A549 (cell line): Measurements from ENCODE around the gene SCUBE3. TPM values are rescaled to one million over a fixed set of nuclear protein-coding genes. Genes with fewer than 3 reads are reported as not detected.

Source experiments
- ATAC-seq, 2 experiments: fragments of 200-7000 bp in 1 of 2; fragments of >200 bp in 1 of 2; cut with Nextera tagmentation in 1 of 2; cut with Tn5 transposase in 1 of 2; 3 replicates each; pipeline versions ENCODE4 v1.8.0 to v1.9.1; 2018 to 2020; ENCODE audit warnings: mild to moderate bottlenecking in 1 of 2, moderate library complexity in 1 of 2
- CTCF ChIA-PET: fragments of 300-600 bp; sonication (Branson Sonifier 250); formaldehyde crosslinking; extraction: SDS; loops from one replicate; lab custom pipeline; 2021; ENCODE audit warnings: antibody characterized with exemption, inconsistent platforms; lab: Yijun Ruan, JAX
- POLR2A ChIA-PET: fragments of 350-600 bp; formaldehyde crosslinking; extraction: SDS; loops from one replicate; lab custom pipeline; 2021; ENCODE audit warnings: antibody characterized with exemption, inconsistent platforms; lab: Yijun Ruan, JAX
- DNase-seq, 2 experiments: peaks; one replicate each; pipeline versions ENCODE4 v3.0.0 to v3.0.0-alpha.2; 2011 to 2016; ENCODE audit warnings: low read depth in 1 of 2, low spot score in 1 of 2
- FAIRE-seq: peaks from 2 replicates; lab custom pipeline; 2011; peaks lifted over from hg19 to GRCh38; lab: Jason Lieb, UNC
- H3K27ac ChIP-seq, 2 experiments: fragments of >200 bp; sonication (Bioruptor Twin); formaldehyde crosslinking; 3 replicates each; pipeline ENCODE4 v1.5.1; 2016 to 2017
- H3K4me1 ChIP-seq: fragments of >200 bp; sonication (Bioruptor Twin); formaldehyde crosslinking; 3 replicates; pipeline ENCODE4 v1.6.1; 2016
- H3K4me2 ChIP-seq: fragments of >200 bp; sonication (Bioruptor Twin); formaldehyde crosslinking; 3 replicates; pipeline ENCODE4 v1.6.1; 2016
- H3K4me3 ChIP-seq: fragments of >200 bp; sonication (Bioruptor Twin); formaldehyde crosslinking; 3 replicates; pipeline ENCODE4 v1.5.1; 2016
- H3K9me3 ChIP-seq: fragments of >200 bp; sonication (Bioruptor Twin); formaldehyde crosslinking; 3 replicates; pipeline ENCODE4 v1.6.1; 2016
- BHLHE40 ChIP-seq: IDR thresholded peaks from 2 replicates; pipeline ENCODE4 v1.6.1; 2012; ENCODE audit warnings: low read depth, low read length, inconsistent platforms
- CBX2 ChIP-seq: fragments of 200-600 bp; sonication (generic); IDR thresholded peaks from 2 replicates; pipeline ENCODE4 v1.6.1; 2016; ENCODE audit warnings: low read depth, mild to moderate bottlenecking, borderline replicate concordance
- CEBPB ChIP-seq, 2 experiments: fragments of >200 bp in 1 of 2; sonication (Bioruptor Twin) in 1 of 2; formaldehyde crosslinking in 1 of 2; IDR thresholded peaks; 2 replicates each; pipeline ENCODE4 v1.6.1; 2012 to 2016
- CHD2 ChIP-seq: fragments of 150-350 bp; IDR thresholded peaks from 2 replicates; pipeline ENCODE4 v1.6.1; 2014; ENCODE audit warnings: low read length; ENCODE audit not compliant: partially characterized antibody
- CTCF ChIP-seq: fragments of >200 bp; sonication (Bioruptor Twin); formaldehyde crosslinking; IDR thresholded peaks from 3 replicates; pipeline ENCODE4 v1.5.1; 2016
- E2F6 ChIP-seq: IDR thresholded peaks from 2 replicates; pipeline ENCODE4 v1.6.1; 2012; ENCODE audit warnings: low read depth, borderline replicate concordance
- EHMT2 ChIP-seq: fragments of 200-600 bp; sonication (generic); IDR thresholded peaks from 2 replicates; pipeline ENCODE4 v1.6.1; 2016; ENCODE audit warnings: antibody characterized with exemption, low read depth, mild to moderate bottlenecking, moderate library complexity
- ELK1 ChIP-seq: fragments of 150-350 bp; IDR thresholded peaks from 2 replicates; pipeline ENCODE4 v1.6.1; 2014; ENCODE audit warnings: low read depth, mild to moderate bottlenecking, low read length
- ESRRA ChIP-seq: fragments of 150-350 bp; IDR thresholded peaks from 2 replicates; pipeline ENCODE4 v1.6.1; 2014; ENCODE audit warnings: mild to moderate bottlenecking, low read length, borderline replicate concordance
- FOSB ChIP-seq: fragments of 250-450 bp; sonication (Bioruptor Pico); IDR thresholded peaks from 2 replicates; pipeline ENCODE4 v1.5.0; 2020; ENCODE audit warnings: mild to moderate bottlenecking, moderate library complexity
- FOXS1 ChIP-seq: fragments of 250-450 bp; sonication (Bioruptor Pico); IDR thresholded peaks from 2 replicates; pipeline ENCODE4 v1.5.0; 2020; ENCODE audit warnings: mild to moderate bottlenecking, moderate library complexity
- HES2 ChIP-seq: fragments of >200 bp; sonication (Bioruptor Twin); formaldehyde crosslinking; IDR thresholded peaks from 2 replicates; pipeline ENCODE4 v1.6.1; 2016
- HOXA7 ChIP-seq: fragments of 250-450 bp; sonication (Bioruptor Pico); IDR thresholded peaks from 2 replicates; pipeline ENCODE4 v1.5.0; 2020; ENCODE audit warnings: mild to moderate bottlenecking, moderate library complexity
- HOXB13 ChIP-seq: fragments of 250-450 bp; sonication (Bioruptor Pico); IDR thresholded peaks from 2 replicates; pipeline ENCODE4 v1.5.0; 2020; ENCODE audit warnings: low read depth, mild to moderate bottlenecking, moderate library complexity
- JUN ChIP-seq, 2 experiments: fragments of >200 bp; sonication (Bioruptor Twin); formaldehyde crosslinking; IDR thresholded peaks; 2 replicates in 1 of 2; 3 replicates in 1 of 2; pipeline ENCODE4 v1.6.1; 2016 to 2017
- MAFK ChIP-seq: fragments of 450-650 bp; IDR thresholded peaks from 2 replicates; pipeline ENCODE4 v1.6.1; 2014; ENCODE audit not compliant: partially characterized antibody
- MAX ChIP-seq: IDR thresholded peaks from 2 replicates; pipeline ENCODE4 v1.6.1; 2012
- MAZ ChIP-seq: fragments of 150-350 bp; IDR thresholded peaks from 2 replicates; pipeline ENCODE4 v1.6.1; 2014; ENCODE audit warnings: antibody characterized with exemption, low read depth, low read length, borderline replicate concordance
- MYC ChIP-seq: IDR thresholded peaks from 2 replicates; pipeline ENCODE4 v1.6.1; 2012; ENCODE audit warnings: mild to moderate bottlenecking, inconsistent platforms, low read length, improper control_type of control experiment, borderline replicate concordance
- NPAS2 ChIP-seq: fragments of 250-450 bp; sonication (Bioruptor Pico); IDR thresholded peaks from 2 replicates; pipeline ENCODE4 v1.8.0; 2022; ENCODE audit warnings: mild to moderate bottlenecking, moderate library complexity, borderline replicate concordance
- NR3C1 ChIP-seq: fragments of >200 bp; sonication (Bioruptor Twin); formaldehyde crosslinking; IDR thresholded peaks from 3 replicates; pipeline ENCODE4 v1.6.1; 2017
- PBX3 ChIP-seq: IDR thresholded peaks from 2 replicates; pipeline ENCODE4 v1.6.1; 2012
- POLR2A ChIP-seq: IDR thresholded peaks from 2 replicates; pipeline ENCODE4 v1.6.1; 2012; ENCODE audit warnings: mild to moderate bottlenecking, low read length
- RCOR1 ChIP-seq: fragments of 150-350 bp; IDR thresholded peaks from 2 replicates; pipeline ENCODE4 v1.6.1; 2014; ENCODE audit warnings: antibody characterized with exemption, low read length, low read depth
- RFX5 ChIP-seq: fragments of 450-650 bp; IDR thresholded peaks from 2 replicates; pipeline ENCODE4 v1.7.1; 2014; ENCODE audit warnings: antibody characterized with exemption, mild to moderate bottlenecking, moderate library complexity
- SREBF2 ChIP-seq: fragments of 450-650 bp; IDR thresholded peaks from 2 replicates; pipeline ENCODE4 v1.6.1; 2014; ENCODE audit warnings: mild to moderate bottlenecking, moderate library complexity
- ZNF302 ChIP-seq: fragments of 250-450 bp; sonication (Bioruptor Pico); IDR thresholded peaks from 2 replicates; pipeline ENCODE4 v1.9.0; 2021; ENCODE audit warnings: inconsistent platforms, mild to moderate bottlenecking, moderate library complexity
- ZSCAN20 ChIP-seq: fragments of 250-450 bp; sonication (Bioruptor Pico); IDR thresholded peaks from 2 replicates; pipeline ENCODE4 v1.8.0; 2022; ENCODE audit warnings: mild to moderate bottlenecking, moderate library complexity
- WGBS: methylation state at CpG from one replicate; pipeline ENCODE4 v1.1.6; 2017; ENCODE audit errors: missing lambda C conversion rate; 5-methylcytosine and 5-hydroxymethylcytosine counted together
- polyA plus RNA-seq, 4 experiments: library from polyadenylated mRNA; depleted of rRNA in 3 of 4; stranded (reverse); fragments of >200 nt; fragmentation: RNase III in 1 of 4; extraction: RNeasy Plus Mini Kit Qiagen cat#74134 plus additional on column Dnase treatment in 1 of 4; gene quantifications; 2 replicates in 3 of 4; 3 replicates in 1 of 4; pipeline ENCODE4 v1.2.3, GENCODE V29; 2011 to 2017

SCUBE3 gene
- polyA plus RNA-seq, 2 of the 4 experiments (the other 2 are of a cell fraction), result 0.06 to 0.13 TPM

- no peak for TF ChIP-seq MYC
- no peak for TF ChIP-seq FOXS1
- TF ChIP-seq CEBPB (IDR thresholded peaks at IDR 0.05), result no peak
- TF ChIP-seq ZSCAN20 (CRISPR knock-in tag), result no peak
- TF ChIP-seq NPAS2 (CRISPR knock-in tag), result no peak
- no peak for TF ChIP-seq RCOR1
- TF ChIP-seq, all 56 proteins: peak for 0
These were observed 23.7 kb downstream of the SCUBE3 start (continued) for GRCh38 chr6:35237476-35237875.

- WGBS, result 75% methylated on average over 3 of the region's 3 CpGs
- Histone ChIP-seq H3K4me3 (no peak overlapping the region), H3K4me2 (no peak overlapping the region), H3K27ac (0 out of 6 replicates have a peak overlapping the region, but pooled peaks of 1 of the 2 experiments have one; percentile 21), H3K4me1 (no peaks in the 10 kb centered on the region), H3K9me3 (no peaks in the 10 kb centered on the region)
- POLR2A ChIA-PET, result no interaction called here
- FAIRE-seq (no peak), ATAC-seq (no peak), DNase-seq (no peak)
- no peak for TF ChIP-seq ZNF302 (CRISPR knock-in tag)
- no peak for TF ChIP-seq MAX
- no peak for TF ChIP-seq EHMT2
- TF ChIP-seq RFX5, result no peak
- TF ChIP-seq FOSB, result no peak
- TF ChIP-seq NR3C1, result no peak
- TF ChIP-seq MAFK, result no peak
- no peak for TF ChIP-seq POLR2A
- no peak for TF ChIP-seq RCOR1
- no peak for TF ChIP-seq SREBF2
- no peak for TF ChIP-seq E2F6
- no peak for TF ChIP-seq ELK1
- TF ChIP-seq MYC, result no peak
- no peak for TF ChIP-seq CBX2
- CTCF ChIA-PET, result interaction anchor here (1.3 to 10.5 kb wide), 4 partner anchors 12 to 1075 kb away, joined by 4 to 107 read pairs (median 51); no protein-coding TSS in a partner anchor
These were observed 25.1 kb downstream of the SCUBE3 start for GRCh38 chr6:35238843-35239289.

- no peak for FAIRE-seq
- H3K4me1 ChIP-seq, result no peaks in the 10 kb centered on the region
- DNase-seq, result no peak
- TF ChIP-seq HOXB13 (no peak), JUN (IDR thresholded peaks at IDR 0.05) (no peak), CHD2 (no peak), FOXS1 (no peak), BHLHE40 (no peak), ZNF302 (CRISPR knock-in tag) (no peak), HES2 (no peak), CTCF (no peak), RCOR1 (no peak), MAZ (no peak), HOXA7 (CRISPR knock-in tag) (no peak), MYC (no peak), PBX3 (no peak), MAX (no peak), ESRRA (no peak), CBX2 (no peak)
- H3K27ac ChIP-seq, result no peak overlapping the region
- 93% methylated on average over 4 of the region's 4 CpGs for WGBS
- no peak overlapping the region for H3K4me3 ChIP-seq
- H3K9me3 ChIP-seq, result no peaks in the 10 kb centered on the region
- ChIA-PET POLR2A (no interaction called here), CTCF (interaction anchor here (1.3 to 10.5 kb wide), 9 partner anchors 11 to 1076 kb away, joined by 3 to 107 read pairs (median 15); no protein-coding TSS in a partner anchor)
- no peak for ATAC-seq
- H3K4me2 ChIP-seq, result no peak overlapping the region
These were observed 25.8 kb downstream of the SCUBE3 start for GRCh38 chr6:35239581-35239980.
